Heart left ventricle (tissue), 16 donors: ENCODE data around the gene TERF2IP. TPM values are rescaled to one million over a fixed set of nuclear protein-coding genes. Genes with fewer than 3 reads are reported as not detected.

Experiments
- ATAC-seq, 4 donors: fragments of 200-7000 bp; cut with Tn5 transposase; one replicate each; pipeline ENCODE4 v1.9.1; 2020 to 2022; ENCODE audit warnings: moderate library complexity in 4 of 4, mild to moderate bottlenecking in 3 of 4, moderate number of reproducible peaks in 1 of 4
- DNase-seq, 5 donors: peaks; one replicate each; pipeline ENCODE4 v3.0.0-alpha.2; 2020
- H3K27ac ChIP-seq, 12 donors: fragments of 200-600 bp; sonication (generic) in 4 of 12; one replicate each; pipeline versions ENCODE4 v1.5.0 to v1.8.0; 2016 to 2022; ENCODE audit warnings: mild to moderate bottlenecking in 2 of 12
- H3K27me3 ChIP-seq, 9 donors: fragments of 200-600 bp; sonication (generic) in 2 of 9; one replicate each; pipeline versions ENCODE4 v1.5.1 to v1.8.0; 2016 to 2022; ENCODE audit warnings: mild to moderate bottlenecking in 3 of 9
- H3K36me3 ChIP-seq, 9 donors: fragments of 200-600 bp; sonication (generic) in 2 of 9; one replicate each; pipeline versions ENCODE4 v1.5.0 to v1.8.0; 2018 to 2022; ENCODE audit warnings: mild to moderate bottlenecking in 2 of 9
- H3K4me1 ChIP-seq, 12 donors: fragments of 200-600 bp; sonication (generic) in 4 of 12; one replicate each; pipeline versions ENCODE4 v1.5.0 to v1.8.0; 2016 to 2022; ENCODE audit warnings: mild to moderate bottlenecking in 3 of 12
- H3K4me3 ChIP-seq, 12 donors: fragments of 200-600 bp; sonication (generic) in 4 of 12; one replicate each; pipeline versions ENCODE4 v1.5.0 to v1.8.0; 2017 to 2022; ENCODE audit warnings: mild to moderate bottlenecking in 9 of 12, moderate library complexity in 4 of 12
- H3K9me3 ChIP-seq, 12 donors: fragments of 200-600 bp; sonication (generic) in 4 of 12; one replicate each; pipeline versions ENCODE4 v1.5.0 to v1.8.0; 2016 to 2022; ENCODE audit warnings: mild to moderate bottlenecking in 1 of 12
- CTCF ChIP-seq, 12 donors: fragments of 200-600 bp; sonication (generic) in 4 of 12; IDR thresholded peaks; one replicate each; pipeline versions ENCODE4 v1.5.0 to v1.8.0; 2018 to 2022; ENCODE audit warnings: antibody characterized with exemption in 12 of 12, mild to moderate bottlenecking in 5 of 12
- POLR2A ChIP-seq, 2 donors: fragments of 450-650 bp; IDR thresholded peaks; one replicate each; pipeline ENCODE4 v1.6.1; 2017; ENCODE audit warnings: antibody characterized with exemption in 2 of 2, mild to moderate bottlenecking in 2 of 2, moderate library complexity in 2 of 2
- WGBS, 4 donors: extraction: QIAGEN DNeasy Blood & Tissue Kit in 2 of 4; methylation state at CpG; one replicate each; pipeline versions ENCODE4 v1.1.5 to v1.1.7; 2013 to 2018; 5-methylcytosine and 5-hydroxymethylcytosine counted together
- intact Hi-C, 10 donors: fragments of 100-400 bp; cut with DNase I; formaldehyde crosslinking; loops; one replicate each; pipeline versions ENCODE4 v1.11.1 to v1.14.2; 2022
- polyA plus RNA-seq, 2 donors: library from polyadenylated mRNA; stranded (reverse); fragments of 200-250 nt; gene quantifications; one replicate each; pipeline ENCODE4 v1.2.3, GENCODE V29; 2013
- total RNA-seq, 9 donors: library from RNA; depleted of rRNA in 2 of 9; stranded (reverse); fragments of >200 nt in 2 of 9; fragmentation: NEBNext Ultra II Directional in 3 of 9; extraction: Animal tissue kit (Norgen Biotek cat#: 25700) in 3 of 9; gene quantifications; one replicate each; pipeline versions ENCODE4 v1.1.0 to v1.2.4, GENCODE V29; 2016 to 2023
- donor health status: ischemic (EF 13 %, LVEDD 7.1; RV severe dilation, severe dysfunction).
- donor health status: healthy with polysubstance abuse.
- donor health status: DM: no; HTN: yes; CAD: no.
- donor health status: DM: no; HTN: no; CAD: no.
- donor health status: ischemic (EF 25% LVEDD 6.9; RV normal size, moderate dysfunction).
- donor health status: ischemic (EF 25% LVEDD 5.7; RV mildly dilated, moderate dysfunction).
- donor health status: healthy.
- donor health status: DM: yes; HTN: yes; CAD: no.
- donor health status: ischemic (EF 35%, LVEDD 5.7; RV mildly dilated, moderate dysfunction).
- donor health status: nonischemic (EF 11% LVEDD 7.7; RV severe dilation, severe dysfunction).
- donor health status: DM: yes; HTN: yes; CAD: no.
- donor health status: PGD.
- donor health status: ischemic (EF 29% LVEDD 5.4; RV normal size, mild dysfunction).
- donor health status: nonischemic (EF 23%, LVEDD 6.1; RV moderate dilation, normal function).

The TERF2IP gene
- total and polyA plus RNA-seq, 11 donors = 52.0 to 79.2 (median 73.1) TPM

DNA sequence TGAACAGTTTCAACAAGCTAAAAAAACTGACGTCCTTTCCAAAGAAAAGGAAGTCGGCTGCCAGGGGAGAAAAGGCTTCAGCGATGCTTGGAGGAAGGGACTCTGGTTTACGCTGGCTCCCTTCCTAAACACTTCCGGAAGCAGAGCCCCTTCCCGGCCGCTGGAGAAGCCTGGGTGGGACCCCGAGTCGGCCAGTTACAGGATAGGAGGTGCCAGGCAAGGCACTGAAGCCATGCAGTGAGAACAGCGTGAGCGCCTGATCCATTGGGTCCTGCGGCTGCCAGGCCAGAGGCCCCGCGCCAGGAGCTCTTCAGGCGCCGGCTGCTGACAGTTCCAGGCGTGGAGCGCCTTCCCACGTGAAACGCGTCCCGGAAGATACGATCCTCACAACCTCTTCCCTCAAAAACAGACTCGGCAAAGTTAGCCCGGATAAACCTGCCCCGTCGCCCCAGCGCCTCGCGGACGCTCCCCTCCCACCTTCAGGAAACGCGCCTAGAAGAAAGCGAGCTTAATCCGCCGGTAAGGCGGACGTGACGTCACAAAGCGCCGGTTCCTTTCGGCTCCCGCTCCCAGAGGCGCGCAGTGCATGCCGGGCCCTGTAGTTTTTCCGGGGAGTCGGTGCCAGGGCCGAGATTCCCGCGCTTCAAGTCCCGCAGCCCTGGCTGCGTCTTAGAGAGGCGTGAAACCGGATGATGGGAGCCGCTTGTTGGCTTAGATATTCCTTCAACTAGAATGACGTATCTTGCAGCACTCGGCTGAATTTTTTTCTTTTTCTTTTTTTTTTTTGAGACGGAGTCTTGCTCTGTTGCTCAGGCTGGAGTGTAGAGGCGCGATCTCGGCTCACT, 24.6 kb upstream of the TERF2IP start, which contains the start of gene ADAT1:
Gene ADAT1, minus strand, starts transcription at position 521 of the 845 bp plus-strand sequence. CDS start 2,482 bp downstream, outside the sequence.
- peaks cover 0 to 56% (median 48%) of the 10 kb centered on the region in 9 donors for H3K36me3 ChIP-seq
- 1% methylated on average over 46 to 62 of the region's 62 CpGs for WGBS, 4 donors
- peak; percentile 96 to 97 (median 97) for ATAC-seq
- peaks cover 0 to 43% (median 19%) of the 10 kb centered on the region in 12 donors for H3K4me1 ChIP-seq
- no peaks in the 10 kb centered on the region for H3K27me3 ChIP-seq
- peak within 1 kb of the TSS; percentile 74 to 96 (median 92) for H3K27ac ChIP-seq
- no peaks in the 10 kb centered on the region for H3K9me3 ChIP-seq
- peak; percentile 98 to 99 (median 99) for DNase-seq
- intact Hi-C loops = loop anchor here (1.0 to 10.0 kb wide), 17 partner anchors 24 to 158 kb away; partner anchors contain the start of genes GABARAPL2 (in 5 of the 10), KARS1 (in 4 of the 10), TERF2IP (in 4 of the 10) and TMEM170A (in 2 of the 10)
- TF ChIP-seq CTCF (IDR thresholded peaks at IDR 0.05) (no peak), POLR2A (IDR thresholded peaks at IDR 0.05) (peak in 1 of 2 donors; percentile 92)
- peak within 1 kb of the TSS; percentile 57 to 89 (median 72) for H3K4me3 ChIP-seq

- H3K4me1 ChIP-seq = peaks cover 0 to 51% (median 19%) of the 10 kb centered on the region in 12 donors
- H3K9me3 ChIP-seq = no peaks in the 10 kb centered on the region
- H3K27ac ChIP-seq = no peak overlapping the region
- ATAC-seq = no peak
- H3K4me3 ChIP-seq = no peak overlapping the region
- 73 to 83% (median 77%) methylated on average over 4 of the region's 4 CpGs for WGBS, 4 donors
- TF ChIP-seq POLR2A (IDR thresholded peaks at IDR 0.05) = no peak
- no peaks in the 10 kb centered on the region for H3K27me3 ChIP-seq
- intact Hi-C loops = loop anchor here (5.0 to 10.0 kb wide), 9 partner anchors 53 to 160 kb away; partner anchors contain the start of genes GABARAPL2 (in 5 of the 10), TMEM170A (in 2 of the 10) and TMEM231 (in 1 of the 10)
- no peak for DNase-seq
- peaks cover 0 to 57% (median 49%) of the 10 kb centered on the region in 9 donors for H3K36me3 ChIP-seq
Measured at GRCh38 chr16:75624921-75625334, 22.6 kb upstream of the TERF2IP start.

DNA sequence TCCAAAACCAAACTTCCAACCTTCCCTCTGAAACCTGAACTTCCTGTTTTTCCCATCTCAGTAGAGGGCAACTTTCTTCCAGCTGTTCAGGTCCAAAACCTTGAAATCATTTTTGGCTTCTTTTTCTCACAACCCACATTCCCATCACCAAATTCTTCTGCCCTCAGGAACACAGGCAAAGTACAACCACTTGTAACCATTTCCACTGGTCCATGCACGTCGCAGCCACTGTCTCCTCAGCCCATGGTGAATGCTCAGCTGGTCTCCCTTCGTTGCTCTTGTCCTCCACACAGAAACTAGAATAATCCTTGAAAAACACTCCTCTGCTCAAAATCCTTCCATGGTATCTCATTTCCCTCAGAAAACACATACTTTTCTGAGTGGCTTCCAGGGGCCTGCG, 20.8 kb upstream of the TERF2IP start:
- WGBS, 4 donors = 90 to 94% (median 92%) methylated on average over 4 of the region's 4 CpGs
- H3K27me3 ChIP-seq = no peaks in the 10 kb centered on the region
- no peak for TF ChIP-seq CTCF (IDR thresholded peaks at IDR 0.05)
- no peak for TF ChIP-seq POLR2A (IDR thresholded peaks at IDR 0.05)

GRCh38 chr16:75627851-75628250, 19.7 kb upstream of the TERF2IP start:
- ATAC-seq (no peak), DNase-seq (no peak)
- TF ChIP-seq POLR2A (IDR thresholded peaks at IDR 0.05) = no peak
- H3K4me3 ChIP-seq = no peak overlapping the region
- 41 to 57% (median 45%) methylated on average over 3 of the region's 3 CpGs for WGBS, 4 donors
- H3K27me3 ChIP-seq = no peaks in the 10 kb centered on the region
- no peaks in the 10 kb centered on the region for H3K9me3 ChIP-seq
- H3K36me3 ChIP-seq = peaks cover 0 to 83% (median 75%) of the 10 kb centered on the region in 9 donors
- H3K27ac ChIP-seq = peak overlapping the region in 1 of 12 donors; percentile 25
- intact Hi-C loops = loop anchor here in 5 of 10 donors (10.0 kb wide), 5 partner anchors 63 to 163 kb away; partner anchors contain the start of genes TMEM170A (in 2 of the 5), GABARAPL2 (in 1 of the 5) and TMEM231 (in 1 of the 5)
- peaks cover 0 to 24% (median 0%) of the 10 kb centered on the region in 12 donors for H3K4me1 ChIP-seq

More for the DNA sequence above, 20.8 kb upstream of the TERF2IP start:
- Histone ChIP-seq H3K4me3 (no peak overlapping the region), H3K27ac (no peak overlapping the region), H3K36me3 (peaks cover 0 to 72% (median 64%) of the 10 kb centered on the region in 9 donors), H3K9me3 (no peaks in the 10 kb centered on the region), H3K4me1 (peaks cover 0 to 32% (median 7%) of the 10 kb centered on the region in 12 donors)
- intact Hi-C loops = loop anchor here in 5 of 10 donors (10.0 kb wide), 5 partner anchors 62 to 162 kb away; partner anchors contain the start of genes TMEM170A (in 2 of the 5), GABARAPL2 (in 1 of the 5) and TMEM231 (in 1 of the 5)
- ATAC-seq (no peak), DNase-seq (no peak)
